GM21390 (cell line): ENCODE data around the gene TRIM2.

ENCODE experiments used
- ATAC-seq: cut with Tn5 transposase; IDR thresholded peaks from one replicate; pipeline ENCODE4 v1.9.1; 2021; ENCODE audit not compliant: unreplicated experiment

Gene TRIM2

DNA sequence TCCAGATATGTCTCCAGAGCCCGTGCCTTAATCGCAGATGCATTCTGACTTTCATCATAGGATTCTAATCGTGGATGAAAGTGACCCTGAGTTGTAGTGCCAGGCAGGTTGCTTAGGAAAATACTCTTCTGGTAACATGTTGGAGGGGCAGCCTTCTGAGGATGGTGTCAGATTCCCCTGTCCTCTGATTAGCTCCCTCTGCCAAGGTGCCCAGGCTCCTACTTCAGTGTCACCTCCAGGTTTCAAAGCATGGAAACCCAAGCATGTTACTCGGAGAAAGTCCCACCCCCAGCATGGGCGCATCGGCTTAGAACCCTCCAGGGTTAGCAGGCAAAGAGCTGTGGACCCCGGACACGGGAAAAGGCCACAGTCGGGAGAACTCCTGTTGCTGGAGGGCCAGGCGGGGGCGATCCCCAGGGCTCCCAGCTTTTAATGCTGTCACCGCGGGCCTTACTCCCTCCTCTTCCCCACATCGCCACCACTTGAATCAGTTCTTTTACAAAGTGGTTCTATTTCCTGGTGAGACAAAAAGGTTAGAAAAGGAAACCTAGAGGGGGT lies 44.5 kb downstream of the TRIM2 start:
- no peak for ATAC-seq

DNA sequence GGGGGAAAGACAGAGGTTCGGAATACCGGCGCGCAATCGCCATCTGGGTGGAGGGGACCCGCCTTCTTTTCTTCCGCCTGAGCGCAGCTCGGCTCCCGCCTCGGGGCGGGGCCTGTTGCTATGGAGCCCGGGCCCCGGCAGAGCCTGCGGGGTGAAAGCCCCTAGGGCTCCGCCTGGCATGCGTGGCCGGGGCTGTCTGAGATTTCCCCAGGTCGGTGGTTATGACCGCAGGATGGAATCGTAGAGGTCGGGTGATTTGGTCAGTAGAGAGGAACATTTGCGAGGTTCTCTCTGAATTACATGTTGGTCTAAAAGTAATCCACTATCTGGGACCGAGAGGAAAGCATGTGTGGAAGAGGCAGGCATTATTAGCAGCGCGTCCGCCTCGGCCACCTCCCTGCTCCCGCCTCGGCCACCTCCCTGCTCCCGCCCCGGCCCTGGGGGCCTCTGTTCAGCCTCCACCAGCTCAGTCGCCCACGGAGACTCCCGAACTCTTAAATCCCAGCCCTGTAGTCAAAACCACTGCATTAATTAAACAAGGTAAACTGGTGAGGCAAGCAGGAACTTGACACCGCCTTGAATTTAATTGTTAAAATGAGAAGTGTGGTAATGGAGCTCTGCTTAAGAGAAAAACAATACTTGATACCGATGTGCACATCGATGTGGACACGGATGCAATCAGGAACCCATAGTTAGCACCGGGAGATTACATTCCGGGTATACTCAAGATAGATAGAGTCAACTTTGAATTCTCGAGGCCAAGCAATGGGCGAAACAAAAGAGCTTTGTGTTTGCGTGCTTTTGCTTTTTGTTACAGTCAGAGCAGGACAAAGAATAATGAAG lies 45.2 kb downstream of the TRIM2 start:
- peak; percentile 99 for ATAC-seq

DNA sequence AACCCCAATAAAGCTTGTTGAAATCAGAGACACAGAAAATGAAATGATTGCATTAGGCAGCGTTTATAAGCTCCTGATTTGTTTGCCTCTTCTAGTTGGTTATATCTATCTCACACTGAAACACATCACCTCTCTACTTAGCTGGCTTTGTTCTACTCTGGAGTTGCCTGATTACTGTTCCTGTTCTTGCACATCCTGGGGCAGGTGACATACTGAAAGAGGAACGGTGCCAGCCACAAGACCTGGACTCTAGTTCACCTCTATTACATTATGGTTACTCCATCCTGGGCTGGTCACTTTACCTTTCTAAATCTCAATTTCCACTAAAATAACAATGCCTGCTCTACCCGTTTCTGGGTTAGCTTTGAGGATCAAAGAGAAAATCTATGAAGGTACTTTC lies 47.9 kb downstream of the TRIM2 start:
- ATAC-seq, result no peak

DNA sequence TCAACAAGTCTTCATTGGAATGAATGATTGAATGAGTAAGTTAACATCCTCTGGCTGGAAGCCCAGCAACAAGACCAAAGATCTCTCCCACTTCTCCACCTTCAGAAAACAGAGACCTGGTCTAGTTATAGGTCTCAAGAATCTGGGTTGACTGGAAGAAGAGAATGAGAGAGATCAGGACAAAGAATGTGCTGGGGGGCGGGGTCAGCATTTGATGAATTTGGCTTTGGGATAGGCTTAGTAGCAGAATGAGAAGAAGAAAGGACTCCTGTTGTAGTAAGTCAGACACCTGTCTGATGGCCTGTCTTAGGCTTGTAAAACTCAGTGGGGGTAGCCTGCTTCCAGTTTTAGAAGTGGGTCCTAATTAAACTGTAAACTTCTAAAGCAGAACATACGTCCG lies 51.0 kb downstream of the TRIM2 start:
- no peak for ATAC-seq

DNA sequence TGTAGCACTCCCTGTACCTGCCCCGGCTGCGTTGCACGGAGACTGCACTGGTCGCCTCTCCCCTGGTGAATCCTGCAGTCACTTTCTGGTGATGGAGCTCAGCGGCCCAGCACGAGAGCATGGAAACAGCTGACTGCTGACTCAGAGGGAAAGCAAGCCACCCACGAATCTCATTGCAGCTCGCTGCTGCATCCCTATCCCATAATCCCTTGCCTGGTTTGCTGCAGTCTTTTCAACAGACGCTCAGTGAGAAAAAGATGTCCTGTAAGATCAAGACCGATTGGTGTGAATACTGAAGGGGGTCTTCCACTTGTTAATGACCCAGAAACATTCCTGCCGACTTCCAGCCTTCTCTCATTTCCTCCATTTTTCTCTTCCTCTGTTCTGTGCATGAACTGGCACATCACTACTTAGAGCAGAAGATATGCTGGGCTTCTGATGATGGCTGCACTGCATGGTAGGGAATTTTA lies 52.9 kb downstream of the TRIM2 start:
- ATAC-seq, result peak; percentile 60

DNA sequence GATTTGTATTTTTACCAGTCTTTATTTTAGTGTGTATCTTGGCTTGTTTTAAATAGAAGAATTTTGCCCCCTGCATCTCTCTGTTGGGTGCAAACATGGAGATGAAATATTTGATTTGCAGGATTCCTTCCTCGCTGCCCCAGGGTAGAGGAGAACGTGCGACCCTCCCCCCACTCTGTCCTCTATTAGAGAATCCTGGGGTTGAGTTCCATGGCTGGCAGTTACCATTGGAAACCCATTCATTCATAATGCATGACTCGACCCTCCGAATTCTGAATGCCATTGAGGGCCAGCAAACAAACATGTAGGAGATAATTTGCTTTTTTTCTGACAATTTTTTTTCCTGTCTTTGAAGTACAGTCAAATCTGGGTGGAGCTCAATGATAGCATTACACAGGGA lies 53.7 kb downstream of the TRIM2 start:
- ATAC-seq, result no peak

DNA sequence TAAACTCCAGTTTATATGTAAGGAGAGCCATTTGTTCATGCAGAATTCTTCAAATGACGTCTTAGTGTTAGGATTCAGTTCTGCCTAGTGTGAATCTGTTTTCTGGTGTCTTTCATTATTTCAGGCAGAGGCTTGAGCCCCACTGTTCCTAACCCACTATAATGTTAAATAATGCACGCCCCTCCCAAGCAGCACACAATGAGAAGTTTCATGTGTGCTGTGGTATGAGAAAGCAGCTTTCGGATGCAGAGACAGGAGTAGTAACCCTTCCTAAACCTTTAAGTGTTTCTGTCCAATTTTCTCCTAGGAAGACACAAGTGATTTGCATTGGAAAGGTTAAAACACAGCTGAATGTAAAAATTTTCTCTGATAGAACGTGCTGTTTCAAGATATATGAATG lies 54.5 kb downstream of the TRIM2 start:
- no peak for ATAC-seq

DNA sequence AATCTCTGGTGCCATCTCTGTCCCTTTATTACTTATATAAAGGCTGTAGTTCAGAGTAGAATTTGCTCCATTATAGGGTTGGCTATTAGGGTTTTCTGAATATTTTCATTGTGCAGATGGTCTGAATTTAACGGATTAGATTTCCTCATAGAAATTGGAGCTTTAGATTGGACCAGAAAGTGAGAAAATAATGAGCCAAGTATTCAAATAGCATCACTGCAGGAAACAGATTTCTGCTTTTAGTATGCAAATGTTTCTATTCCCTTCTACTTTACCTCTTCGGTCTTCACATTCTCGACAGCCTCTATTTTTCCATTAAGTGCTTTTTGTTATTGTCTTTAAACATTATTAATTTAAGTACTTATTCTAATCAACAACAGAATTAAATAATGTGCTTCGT lies 55.4 kb downstream of the TRIM2 start:
- no peak for ATAC-seq

DNA sequence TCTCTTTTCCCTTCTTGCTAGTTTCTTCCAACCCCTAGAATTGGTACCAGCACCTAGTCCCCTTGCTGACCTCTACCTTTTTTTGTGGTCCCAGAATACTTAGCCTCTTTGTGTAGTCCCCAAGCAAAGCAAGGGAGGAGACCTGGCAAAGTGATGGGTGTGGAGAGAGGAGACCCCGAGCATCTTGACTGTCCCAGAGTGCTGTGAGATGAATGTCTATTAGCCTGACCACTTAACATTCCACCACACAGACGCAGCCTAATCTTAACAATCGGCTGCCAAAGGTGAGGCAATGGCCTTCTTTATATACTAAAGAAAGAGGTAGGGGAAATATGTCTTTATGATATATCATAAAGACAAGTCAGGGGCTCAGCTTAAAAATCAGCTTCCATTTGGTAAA lies 55.9 kb downstream of the TRIM2 start:
- no peak for ATAC-seq

DNA sequence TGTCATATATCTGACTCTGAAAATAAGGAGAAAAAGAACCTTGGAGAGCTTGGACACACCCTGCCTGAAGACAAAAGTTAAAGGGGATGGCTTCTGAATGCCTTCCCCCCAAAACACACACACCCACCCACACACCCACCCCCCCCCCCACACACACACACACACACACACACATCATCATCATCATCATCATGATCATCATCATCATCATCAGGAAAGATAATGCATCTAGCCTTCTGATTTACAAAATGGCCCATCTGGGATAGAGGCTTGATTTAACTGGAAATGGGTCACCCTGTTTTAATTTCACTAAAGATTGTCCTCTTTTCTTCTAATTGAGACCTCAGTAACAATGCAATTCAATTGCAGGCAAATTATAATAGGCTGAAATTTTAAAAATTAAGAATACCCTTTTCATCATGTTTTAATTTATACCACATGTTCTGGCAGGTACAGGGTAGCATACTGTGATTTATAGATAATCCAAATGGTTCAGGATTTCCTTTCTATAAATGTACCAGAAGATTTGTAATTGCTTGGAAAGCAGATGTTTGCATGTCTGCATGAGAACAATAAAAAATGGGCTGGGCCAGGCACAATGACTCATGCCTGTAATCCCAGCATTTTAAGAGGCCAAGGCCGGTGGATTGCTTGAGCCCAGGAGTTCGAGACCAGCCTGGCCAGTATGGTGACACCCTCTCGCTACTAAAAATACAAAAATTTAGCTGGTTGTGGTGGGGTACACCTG lies 56.5 kb downstream of the TRIM2 start:
- ATAC-seq, result no peak

DNA sequence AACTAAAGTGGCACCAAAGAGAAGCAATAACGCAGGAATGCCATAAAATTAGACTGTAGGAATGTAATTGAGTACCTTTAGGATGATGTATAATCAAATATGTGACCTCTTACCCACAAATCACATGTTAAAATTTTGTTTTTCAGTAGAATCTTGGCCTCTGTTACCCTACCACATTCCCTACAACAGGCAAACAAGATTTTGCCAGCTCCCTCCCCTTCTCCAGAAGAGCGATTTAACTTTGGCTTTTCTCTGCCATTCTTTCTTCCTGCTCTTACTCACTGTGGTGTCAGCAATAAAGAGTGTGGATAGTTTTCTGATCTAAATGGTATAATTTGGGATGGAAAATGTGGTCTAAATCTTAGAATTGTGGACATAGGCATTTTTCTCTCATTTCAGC lies 57.2 kb downstream of the TRIM2 start:
- no peak for ATAC-seq

DNA sequence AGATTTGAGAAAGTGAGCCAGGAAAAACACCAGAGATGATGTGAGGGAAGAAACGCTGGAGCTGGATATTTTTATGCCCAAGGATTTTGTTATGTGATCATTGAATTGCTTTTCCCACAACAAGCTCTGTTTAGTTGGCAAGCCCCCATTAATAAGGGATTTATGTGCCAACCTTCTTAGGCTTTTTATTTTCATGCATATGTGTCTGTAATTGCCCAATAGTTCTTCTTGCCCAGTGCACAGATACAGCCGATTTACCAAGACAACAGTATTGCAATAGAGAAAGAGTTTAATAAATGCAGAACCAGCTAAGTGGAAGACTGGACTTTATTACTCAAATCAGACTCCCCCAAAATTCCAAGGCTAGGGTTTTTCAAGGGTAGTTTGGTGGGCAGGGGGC lies 57.7 kb downstream of the TRIM2 start:
- no peak for ATAC-seq

DNA sequence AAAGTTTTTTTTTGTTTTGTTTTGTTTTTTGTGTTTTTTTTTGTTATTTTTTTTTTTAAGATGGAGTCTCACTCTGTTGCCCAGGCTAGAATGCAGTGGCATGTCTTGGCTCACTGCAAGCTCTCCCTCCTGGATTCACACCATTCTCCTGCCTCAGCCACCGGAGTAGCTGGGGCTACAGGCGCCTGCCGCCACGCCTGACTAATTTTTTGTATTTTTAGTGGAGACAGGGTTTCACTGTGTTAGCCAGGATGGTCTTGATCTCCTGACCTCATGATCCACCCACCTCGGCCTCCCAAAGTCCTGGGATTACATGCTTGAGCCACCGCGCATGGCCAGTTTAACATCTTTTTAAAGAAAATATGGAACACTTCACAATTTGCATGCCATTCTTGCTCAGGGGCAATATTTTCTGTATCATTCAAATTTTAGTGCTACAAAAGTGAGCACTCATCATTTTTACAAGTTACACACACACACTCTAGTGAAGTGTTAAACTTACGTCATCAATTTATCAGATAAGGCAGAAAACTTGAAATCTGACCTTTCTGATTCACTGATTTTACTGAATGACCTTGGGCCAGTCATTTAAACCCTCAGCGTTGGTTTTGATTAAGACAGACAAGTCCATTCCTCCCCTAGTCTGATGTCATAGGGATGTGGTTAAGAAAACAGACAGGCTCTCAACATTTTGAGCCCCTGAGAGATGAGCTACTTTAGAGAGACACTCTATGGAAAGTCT lies 61.2 kb downstream of the TRIM2 start:
- ATAC-seq, result no peak

DNA sequence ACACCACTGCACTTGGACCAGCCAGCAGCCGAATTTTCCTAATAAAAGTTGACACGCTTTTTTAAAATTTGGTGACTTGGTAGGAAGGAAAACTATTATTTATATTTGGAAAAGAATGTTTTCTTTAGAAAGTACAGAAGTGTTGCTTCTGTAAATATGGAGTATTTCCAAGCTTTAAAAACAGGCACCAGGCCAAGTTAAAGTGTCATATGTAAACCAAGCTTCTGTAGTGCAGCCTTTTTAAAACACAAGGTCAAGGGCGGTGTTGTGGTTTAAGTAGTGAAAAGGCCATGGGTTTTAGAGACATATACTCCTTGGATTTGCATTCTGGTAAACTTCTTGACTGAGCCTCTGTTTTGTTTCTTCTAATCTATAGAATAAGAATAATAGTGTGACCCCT lies 62.7 kb downstream of the TRIM2 start:
- no peak for ATAC-seq

DNA sequence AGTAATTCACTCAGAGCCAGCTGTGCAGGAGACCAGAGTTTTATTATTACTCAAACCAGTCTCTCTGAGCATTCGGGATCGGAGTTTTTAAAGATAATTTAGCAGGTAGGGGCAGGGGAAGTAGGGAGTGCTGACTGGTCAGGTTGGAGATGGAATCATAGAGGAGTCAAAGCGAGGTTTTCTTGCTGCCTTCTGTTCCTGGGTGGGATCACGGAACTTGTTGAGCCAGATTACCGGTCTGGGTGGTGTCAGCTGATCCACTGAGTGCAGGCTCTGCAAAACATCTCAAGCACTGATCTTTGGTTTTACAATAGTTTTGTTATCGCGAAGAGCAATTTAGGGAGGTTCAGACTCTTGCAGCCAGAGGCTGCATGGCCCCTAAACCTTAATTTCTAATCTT lies 63.6 kb downstream of the TRIM2 start:
- no peak for ATAC-seq

DNA sequence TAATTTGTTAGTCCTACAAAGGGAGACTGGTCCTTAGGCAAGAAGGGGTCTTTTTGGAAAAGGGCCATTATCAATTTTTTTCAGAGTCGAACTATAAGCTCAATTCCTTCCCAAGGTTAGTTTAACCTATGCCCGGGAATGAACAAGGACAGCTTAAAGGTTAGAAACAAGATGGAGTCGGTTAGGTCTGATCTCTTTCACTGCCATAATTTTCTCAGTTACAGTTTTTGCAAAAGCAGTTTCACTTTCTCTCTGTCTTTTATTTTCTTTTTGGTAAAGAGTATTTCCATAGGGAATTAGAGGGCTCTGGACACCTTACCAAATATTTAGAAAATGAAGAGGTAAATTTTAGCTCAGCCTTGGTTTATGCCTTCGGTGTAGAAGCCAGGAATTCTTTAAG lies 64.1 kb downstream of the TRIM2 start:
- no peak for ATAC-seq

DNA sequence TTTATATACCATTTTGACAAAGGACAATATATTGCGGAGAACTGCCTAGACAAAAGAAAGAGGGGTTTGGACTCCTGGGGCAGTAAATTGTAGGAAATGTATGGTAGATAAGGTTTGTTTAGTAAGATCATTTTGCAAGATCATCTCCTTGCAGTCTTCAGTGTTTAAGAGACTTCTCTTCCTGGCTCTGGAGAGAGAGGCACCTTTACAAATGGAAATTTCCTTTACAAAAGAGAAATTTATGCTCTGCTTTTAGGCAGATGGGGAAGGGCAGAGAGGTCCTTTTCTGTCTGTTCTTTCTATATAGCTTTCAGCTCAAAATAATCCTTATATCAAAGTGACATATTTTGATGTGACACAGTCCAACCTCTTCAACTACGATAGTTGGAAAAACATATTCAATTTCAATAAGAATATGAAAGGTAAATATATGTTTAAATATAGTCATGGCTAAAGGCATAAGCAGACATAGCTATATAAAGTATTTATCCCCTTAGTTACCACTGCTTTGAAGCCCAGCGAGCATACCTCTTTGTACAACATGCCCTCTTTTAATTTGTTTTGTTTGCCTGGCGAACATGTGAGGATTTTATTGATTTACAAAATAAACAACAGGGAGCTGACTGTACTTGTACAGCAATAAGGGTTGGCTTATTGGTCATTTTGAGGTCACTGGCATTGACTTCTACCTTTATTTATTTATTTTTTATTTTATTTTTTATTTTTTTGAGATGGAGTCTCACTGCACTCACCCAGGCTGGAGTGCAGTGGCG lies 65.2 kb downstream of the TRIM2 start:
- ATAC-seq, result no peak

DNA sequence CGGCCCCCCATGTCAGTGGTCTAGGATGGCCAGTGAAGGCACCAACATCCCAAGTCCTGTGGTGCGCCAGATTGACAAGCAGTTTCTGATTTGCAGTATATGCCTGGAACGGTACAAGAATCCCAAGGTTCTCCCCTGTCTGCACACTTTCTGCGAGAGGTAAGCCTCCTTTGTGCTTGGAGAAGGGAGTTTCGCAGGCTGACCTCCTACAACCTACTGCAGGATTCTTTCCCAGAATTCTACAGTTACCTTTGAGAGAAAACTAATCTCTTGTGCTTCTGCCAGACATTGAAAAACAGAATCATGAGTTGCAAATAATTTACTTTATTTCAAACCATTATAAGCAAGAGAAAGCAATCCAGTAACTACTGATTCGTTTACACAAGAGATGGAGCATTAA lies 66.1 kb downstream of the TRIM2 start:
- ATAC-seq, result no peak

DNA sequence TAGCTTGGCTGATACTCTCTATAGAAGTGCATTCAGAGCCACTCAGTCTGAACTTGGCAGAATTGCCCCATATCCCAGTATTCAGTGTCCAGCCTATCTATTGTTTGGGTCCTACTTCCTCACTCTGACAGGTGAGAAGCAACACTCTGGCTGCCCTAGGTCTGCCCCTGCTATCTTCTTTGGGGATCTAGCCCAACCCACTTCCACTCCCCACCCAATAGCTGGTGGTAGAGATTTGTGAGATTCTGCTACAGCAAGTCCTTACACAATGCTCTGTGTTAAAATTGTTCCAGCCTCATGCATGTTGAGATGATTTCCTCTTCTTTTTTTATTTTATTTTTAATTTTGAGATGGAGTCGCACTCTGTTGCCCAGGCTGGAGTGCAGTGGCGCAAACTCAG lies 67.6 kb downstream of the TRIM2 start:
- ATAC-seq, result no peak

DNA sequence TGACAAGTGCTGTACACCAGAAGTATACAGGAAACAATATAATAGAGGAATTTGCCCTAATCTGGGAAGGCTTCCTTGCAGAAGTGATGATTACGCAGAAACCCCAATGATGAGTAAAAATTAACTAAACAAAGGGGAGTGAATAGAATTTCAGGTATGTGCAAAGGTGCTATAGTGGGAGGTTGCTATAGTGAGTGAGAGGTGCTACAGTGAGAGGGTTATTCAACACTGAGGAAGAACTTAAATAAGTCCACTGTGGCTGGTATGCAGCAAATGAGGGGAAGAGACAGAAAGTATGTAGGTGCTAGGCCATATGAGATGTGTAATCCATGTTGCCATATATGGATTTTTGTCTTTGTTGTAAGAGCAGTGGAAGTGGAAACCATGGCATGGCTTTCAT lies 69.5 kb downstream of the TRIM2 start:
- ATAC-seq, result no peak

DNA sequence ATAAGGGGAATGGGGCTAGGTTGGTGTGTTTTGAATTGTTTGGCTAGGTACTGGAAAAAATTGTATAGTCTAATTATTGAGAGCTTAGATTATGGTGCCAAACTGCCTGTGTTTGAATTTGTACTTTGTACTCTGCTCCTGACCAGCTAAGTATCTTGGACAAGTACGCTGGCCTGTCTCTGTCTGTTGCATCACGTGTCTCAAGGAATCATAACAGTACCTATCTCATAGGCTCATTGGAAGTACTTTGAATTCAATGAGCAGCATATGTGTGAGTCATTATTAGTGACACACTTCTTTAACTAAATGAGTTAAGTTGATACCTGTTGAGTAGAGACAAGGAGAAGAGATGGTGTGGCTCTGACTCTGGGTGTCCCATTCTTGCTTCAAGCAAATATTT lies 70.7 kb downstream of the TRIM2 start:
- ATAC-seq, result no peak
